ENCODE measurements around the gene ATP6V1A.

DNA sequence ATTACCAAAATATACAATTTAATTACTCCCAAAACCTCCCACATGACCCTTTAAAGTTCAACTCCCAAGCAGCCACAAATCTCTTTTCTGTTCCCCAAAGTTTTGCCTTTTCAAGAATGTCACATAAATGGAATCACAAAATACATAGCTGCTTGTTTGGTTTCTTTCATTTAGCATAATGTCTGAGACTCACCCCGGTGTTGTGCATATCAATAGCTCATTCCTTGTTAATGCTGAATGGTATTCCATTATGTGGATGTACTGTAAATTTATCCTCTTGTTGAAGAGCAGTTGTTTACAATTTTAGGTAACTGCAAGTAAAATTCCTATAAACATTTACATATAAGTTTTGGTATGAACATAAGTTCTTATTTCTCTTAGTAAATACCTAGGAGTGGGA is 16.3 kb upstream of the ATP6V1A start:
- TF ChIP-seq, protein P1, sequence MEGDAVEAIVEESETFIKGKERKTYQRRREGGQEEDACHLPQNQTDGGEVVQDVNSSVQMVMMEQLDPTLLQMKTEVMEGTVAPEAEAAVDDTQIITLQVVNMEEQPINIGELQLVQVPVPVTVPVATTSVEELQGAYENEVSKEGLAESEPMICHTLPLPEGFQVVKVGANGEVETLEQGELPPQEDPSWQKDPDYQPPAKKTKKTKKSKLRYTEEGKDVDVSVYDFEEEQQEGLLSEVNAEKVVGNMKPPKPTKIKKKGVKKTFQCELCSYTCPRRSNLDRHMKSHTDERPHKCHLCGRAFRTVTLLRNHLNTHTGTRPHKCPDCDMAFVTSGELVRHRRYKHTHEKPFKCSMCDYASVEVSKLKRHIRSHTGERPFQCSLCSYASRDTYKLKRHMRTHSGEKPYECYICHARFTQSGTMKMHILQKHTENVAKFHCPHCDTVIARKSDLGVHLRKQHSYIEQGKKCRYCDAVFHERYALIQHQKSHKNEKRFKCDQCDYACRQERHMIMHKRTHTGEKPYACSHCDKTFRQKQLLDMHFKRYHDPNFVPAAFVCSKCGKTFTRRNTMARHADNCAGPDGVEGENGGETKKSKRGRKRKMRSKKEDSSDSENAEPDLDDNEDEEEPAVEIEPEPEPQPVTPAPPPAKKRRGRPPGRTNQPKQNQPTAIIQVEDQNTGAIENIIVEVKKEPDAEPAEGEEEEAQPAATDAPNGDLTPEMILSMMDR (IDR thresholded peaks at IDR 0.05): no peak
- TF ChIP-seq POLR2AphosphoS5 (IDR thresholded peaks at IDR 0.05): no peak
- no peak for TF ChIP-seq POLR2A (IDR thresholded peaks at IDR 0.05; ENCODE audit: low read depth)
